Measurements from ENCODE around the gene KIDINS220.

- TF ChIP-seq GATA2 (IDR thresholded peaks at IDR 0.05; ENCODE audit: low read depth, low read length), result no peak
- no peak for TF ChIP-seq GATA3 (IDR thresholded peaks at IDR 0.05; ENCODE audit: low read depth, low read length)
These were observed 156.3 kb downstream of the KIDINS220 start for GRCh38 chr2:8680822-8681760.
